Measurements from ENCODE around the gene RPTOR.

The RPTOR gene

DNA sequence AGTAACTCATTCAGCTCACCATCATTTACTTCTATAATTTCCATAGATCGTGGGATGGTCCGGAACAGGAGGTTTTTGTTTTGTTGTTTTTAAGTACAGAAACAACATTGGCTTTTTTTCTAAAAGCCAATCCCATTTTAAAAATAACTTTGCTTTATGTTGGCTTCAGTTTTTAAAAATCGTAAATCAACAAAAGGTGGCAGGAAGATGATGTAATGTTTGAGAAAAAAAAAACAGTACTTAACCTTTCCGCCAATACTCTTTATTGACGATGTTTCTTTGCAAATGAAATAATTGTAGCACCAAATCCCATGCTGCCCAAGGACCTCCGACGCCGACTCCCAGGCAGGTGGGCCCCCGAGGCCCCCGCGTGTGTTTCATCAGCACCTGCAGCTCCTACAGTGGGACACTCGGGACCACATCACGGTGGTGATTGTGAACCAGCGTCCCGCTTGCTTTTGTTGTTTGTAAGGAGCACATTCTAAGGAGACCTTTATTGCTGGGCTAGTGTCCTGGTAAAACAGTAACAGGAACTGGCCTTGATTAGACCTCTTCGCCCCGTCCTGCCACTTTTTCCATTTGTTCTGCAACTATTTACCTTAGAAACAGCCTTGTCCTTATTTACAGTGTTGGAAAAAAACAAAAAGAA is 306.8 kb downstream of the RPTOR start:
- no peak for DNase-seq (ENCODE audit: low read depth)

- no peak for DNase-seq (ENCODE audit: low read depth)
Observed at GRCh38 chr17:80852476-80853015, 307.9 kb downstream of the RPTOR start.

DNA sequence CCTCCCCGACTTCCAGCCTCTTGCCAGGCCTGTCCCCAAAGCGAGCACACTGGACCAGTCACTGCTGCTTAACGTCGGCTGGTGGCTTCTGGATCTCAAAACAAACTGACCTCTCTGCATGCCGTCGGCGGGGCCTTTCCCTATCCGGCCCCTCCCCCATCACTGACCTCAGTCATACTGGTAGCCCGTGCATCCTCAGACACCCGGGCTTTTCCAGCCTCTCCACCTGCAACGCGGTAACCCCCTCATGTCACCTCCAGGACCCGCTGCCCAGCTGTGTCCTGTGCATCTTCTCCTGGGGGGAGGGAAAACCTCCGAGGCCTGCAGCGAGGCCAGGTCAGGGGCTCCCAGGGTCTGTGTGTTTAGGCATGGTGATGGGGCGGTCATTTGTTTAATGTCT is 308.4 kb downstream of the RPTOR start:
- no peak for DNase-seq (ENCODE audit: low read depth)

GRCh38 chr17:80854220-80854619 is 309.6 kb downstream of the RPTOR start:
- no peak for DNase-seq (ENCODE audit: low read depth)

DNA sequence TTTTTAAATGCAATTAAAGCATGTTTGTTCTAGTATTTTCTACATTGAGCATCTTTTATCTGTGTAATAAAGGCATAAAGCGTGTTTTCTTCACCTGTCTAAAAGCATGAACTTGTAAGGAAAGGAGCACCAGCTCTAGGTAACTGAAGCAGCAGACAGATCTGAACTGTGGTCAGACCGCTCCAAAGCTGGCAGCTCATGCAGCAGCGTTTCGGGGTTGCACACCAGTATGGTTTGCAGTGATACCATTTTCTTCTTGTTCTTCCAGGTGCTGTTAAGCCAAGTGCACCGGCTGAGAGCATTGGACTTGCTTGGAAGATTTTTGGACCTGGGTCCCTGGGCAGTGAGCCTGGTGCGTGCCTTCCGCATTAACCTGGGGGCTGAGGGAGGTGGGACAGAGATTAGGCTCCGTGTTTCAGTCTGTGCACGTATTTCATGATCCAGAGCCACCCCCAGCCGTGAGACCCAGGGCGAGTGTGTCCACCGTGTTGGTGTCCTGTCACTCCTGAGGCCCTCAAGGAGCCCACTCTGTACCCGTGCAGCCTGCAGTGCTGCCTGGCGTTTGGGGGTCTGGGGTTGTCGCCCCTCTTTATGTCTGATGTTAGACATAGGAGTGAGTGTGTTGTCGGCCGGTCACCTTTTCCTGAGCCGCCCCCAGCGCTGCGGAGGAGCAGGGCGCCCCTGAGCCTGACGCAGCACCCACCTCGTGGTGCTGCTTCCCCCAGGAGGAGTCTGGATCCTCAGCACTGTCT is 310.7 kb downstream of the RPTOR start:
- no peak for DNase-seq (ENCODE audit: low read depth)

GRCh38 chr17:80855948-80856862 is 311.6 kb downstream of the RPTOR start:
- DNase-seq (ENCODE audit: low read depth): no peak

DNA sequence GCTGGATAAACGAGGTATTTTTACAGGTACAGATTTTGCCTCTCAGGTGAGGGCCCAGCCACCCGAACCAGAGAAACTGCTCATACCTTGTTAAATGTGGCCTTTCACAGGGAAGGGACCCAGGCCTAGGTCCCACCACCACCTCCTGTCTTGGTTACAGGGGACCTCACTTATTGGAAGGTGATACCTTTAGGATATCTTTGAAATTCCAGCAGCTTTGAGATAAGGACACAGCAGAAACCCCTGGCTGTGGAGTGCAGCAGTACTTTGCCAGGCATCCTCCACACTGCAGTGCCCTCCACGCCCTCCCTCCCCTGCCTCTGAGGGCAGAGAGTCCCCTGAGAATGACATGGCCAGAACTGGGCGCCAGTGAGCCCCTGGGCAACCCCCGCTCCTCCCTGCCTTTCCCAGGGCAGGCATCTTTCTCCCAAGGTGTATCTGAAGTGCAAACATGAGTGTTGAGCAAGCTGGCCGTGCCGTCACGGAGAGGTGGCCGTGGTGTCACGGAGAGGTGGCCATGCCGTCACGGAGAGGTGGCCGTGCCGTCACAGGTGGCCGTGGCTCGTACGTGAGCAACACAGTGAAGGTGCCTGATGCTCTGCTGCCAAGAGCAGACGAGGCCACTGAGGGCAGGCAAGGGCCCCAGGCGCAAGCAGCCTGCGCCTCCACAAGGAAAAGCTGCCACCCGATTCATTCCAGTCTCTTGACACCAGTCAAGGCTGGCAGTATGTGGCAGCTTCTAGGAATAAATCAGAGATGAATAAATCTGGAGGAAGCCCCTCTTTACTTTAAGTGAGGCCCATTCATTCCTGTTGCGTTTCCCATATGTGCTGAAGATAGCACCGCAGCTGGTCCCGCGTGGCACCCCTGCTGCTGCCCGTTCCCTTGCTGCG is 312.5 kb downstream of the RPTOR start:
- no peak for DNase-seq (ENCODE audit: low read depth)

GRCh38 chr17:80857756-80858171 is 313.1 kb downstream of the RPTOR start:
- DNase-seq (ENCODE audit: low read depth): no peak

DNA sequence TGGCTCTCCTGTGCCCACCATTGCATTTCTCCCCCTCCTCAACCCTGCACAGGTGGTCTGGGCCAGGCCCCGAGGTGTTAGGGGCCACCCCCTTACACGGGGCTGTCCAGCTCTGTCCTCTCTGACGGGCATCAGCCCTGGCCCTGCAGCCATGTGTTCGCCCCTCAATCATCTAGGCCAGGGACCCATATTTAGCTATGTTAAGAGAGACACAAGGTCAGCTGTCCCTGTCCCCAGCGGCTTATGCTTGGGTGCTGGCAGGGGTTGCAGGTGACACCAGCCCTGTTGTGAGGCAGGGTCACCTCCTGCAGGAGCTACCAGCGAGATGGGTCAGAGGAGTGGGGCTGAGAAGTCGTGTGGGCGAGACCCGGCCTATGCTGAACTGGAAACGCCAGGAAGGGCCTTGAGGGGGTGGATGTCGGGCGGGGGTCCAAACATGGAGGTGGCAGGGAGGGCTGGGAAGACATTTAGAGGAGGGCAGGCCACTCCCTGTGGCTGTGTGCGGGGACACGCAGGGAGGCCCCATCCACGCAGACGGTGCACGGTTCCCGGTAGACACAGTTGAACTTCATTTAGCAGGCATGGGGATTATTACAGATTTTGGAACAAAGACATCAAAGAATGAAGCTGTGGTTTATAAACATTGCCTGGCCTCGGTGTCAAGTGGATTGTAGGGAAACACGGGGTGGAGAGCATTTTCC is 313.8 kb downstream of the RPTOR start:
- DNase-seq (ENCODE audit: low read depth): no peak

DNA sequence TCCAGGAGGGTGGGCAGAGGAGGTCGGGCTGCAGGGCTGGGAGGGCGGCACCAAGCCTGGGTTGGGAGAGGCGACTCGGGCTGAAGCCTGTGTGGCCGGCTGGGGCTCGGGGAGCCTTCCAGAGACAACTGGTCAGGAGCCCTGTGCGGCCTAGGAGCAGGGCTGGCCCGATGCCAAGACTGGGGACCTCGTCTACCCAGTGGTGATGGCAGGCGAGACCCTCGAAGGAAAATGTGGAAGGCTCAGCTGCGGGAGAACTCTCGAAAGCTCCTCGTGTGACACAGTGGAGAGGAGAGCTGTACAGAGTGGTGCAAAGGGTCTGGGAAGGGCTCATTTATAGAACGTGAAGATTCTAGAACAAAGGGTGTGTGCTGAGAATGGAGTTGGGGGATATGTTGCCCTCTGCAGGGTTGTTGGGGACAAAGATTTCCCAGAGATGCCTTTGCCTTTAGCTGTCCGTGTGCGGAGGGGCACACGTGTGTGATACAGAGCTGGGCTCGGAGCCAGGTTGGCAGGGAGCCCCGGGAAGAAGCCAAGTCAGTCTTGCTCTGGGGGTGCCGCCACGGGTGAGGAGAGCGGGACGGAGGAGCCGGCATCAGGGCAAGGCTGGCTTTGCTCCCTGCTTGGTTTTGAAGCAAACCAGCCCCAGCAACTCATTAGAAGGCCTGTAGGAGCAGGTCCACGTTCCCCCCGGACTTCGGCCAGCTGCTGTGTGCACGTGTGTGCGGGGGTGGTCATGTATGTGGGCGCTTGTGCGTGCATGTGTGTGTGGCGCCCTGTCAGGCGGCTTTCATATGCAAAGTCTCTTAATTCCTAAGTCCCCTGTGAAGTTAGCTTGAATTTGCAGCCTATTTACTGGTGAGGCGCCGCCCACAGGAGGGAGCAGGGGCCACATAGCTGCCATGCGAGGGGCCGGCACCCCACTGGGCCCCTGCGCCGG is 314.6 kb downstream of the RPTOR start:
- DNase-seq (ENCODE audit: low read depth): no peak

- no peak for DNase-seq (ENCODE audit: low read depth)
Observed at GRCh38 chr17:80860101-80860671, 315.5 kb downstream of the RPTOR start.

DNA sequence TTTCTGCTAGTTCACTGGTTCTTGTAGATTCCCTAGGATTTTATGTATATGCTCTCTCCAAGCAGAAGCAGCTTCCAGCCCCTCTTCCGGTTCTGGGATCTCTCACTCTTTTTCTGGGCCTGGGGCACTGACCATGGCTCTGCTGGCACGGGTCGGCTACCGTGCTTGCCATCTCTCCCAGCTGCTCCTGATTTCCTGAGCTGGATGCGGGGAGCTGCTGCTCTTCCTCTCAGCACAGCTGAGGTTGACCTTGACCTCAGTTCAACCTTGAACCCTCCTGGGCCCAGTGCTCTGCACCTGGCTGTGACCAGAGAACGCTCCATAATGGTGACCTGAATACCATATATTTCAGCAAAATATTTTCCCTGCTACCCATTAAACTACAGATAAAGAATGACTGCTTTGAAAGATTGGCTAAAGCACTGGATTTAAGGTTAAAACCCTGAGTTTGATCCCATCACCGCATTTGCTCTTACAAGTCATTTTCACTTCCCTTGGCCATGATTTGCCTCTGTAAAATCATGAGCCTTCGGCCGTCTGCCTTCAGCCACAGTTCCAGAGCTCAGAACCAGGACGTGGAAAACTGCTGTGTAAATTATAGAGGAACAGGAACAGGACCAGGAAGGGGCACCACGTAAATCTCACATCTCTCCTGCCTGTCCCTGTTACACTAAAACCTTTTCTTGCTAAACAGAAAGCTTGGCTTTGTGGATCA is 316.2 kb downstream of the RPTOR start:
- no peak for DNase-seq (ENCODE audit: low read depth)

DNA sequence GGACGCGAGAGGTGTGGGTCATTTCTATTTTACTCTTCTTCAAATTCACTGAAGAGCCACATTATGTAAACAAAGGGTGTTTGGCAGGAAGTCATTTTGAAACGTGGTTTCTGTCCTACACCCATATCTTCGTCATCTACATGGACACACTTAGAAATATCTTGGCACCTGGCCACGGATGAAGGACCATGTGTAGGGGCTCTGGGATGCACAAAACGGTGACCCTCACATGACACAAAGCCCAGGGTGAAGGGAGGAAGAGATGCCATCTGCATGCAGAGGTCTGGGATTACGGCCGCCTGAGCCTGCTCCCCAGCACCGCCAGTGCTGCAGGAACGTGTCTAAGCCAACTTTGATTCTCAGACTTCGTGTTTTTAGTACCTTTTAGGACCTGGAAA is 316.8 kb downstream of the RPTOR start:
- no peak for DNase-seq (ENCODE audit: low read depth)

DNA sequence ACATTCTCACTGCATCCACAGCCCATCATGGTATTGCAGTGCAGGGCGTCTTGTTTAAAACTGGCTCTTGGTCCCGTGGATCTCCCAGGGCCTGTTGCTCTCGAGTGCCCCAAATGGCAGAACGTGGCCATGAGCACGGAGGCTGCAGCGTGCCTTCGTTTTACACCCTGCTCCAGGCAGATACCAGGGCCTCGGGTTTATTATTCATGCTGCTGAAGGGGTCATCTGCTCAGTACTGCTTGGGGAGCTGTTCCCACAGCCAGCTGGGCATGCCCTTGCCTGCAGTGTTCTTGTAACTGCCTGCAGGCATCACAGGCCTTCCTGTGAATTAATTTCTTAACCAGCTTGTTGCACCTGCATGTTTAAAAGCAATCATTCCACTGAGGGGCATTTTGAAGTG is 317.3 kb downstream of the RPTOR start:
- DNase-seq (ENCODE audit: low read depth): no peak

DNA sequence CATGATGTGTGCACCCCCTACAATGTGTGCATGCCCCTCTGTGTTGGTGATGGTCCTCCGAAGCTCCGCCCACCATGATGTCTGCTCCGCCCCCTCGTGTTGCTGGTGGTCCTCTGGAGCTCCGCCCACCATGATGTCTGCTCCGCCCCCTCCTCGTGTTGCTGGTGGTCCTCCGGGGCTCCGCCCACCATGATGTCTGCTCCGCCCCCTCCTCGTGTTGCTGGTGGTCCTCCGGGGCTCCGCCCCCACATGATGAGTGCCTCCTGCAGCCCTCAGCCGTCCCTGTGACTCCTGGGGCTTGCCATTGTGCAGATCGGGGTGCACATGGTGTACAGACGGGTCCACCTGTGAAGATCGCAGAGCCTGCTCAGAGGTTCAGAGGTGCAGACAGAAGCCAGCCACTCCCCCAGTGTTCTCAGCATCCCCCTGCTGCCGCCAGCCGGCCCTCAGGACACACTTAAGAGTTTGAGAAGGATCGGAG is 317.9 kb downstream of the RPTOR start:
- no peak for DNase-seq (ENCODE audit: low read depth)

DNA sequence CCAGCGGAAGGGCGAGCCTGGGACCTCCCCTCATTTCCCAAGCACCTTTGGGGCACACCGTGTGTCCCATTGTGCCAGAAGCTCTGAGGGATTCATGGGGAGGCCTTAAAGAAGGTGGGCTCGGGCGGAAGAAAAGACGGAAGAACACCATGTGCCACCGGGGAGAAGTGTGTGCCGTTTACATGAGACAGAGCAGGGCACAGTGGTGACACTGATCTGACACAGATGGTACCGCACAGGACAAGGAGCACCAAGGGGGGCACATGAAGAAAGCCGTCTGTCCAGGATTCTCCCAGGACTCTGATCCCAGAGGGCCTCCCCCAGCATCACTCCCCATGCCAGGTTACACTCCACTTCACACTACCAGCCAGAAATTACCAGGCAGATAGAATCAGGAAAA is 318.3 kb downstream of the RPTOR start:
- no peak for DNase-seq (ENCODE audit: low read depth)

DNA sequence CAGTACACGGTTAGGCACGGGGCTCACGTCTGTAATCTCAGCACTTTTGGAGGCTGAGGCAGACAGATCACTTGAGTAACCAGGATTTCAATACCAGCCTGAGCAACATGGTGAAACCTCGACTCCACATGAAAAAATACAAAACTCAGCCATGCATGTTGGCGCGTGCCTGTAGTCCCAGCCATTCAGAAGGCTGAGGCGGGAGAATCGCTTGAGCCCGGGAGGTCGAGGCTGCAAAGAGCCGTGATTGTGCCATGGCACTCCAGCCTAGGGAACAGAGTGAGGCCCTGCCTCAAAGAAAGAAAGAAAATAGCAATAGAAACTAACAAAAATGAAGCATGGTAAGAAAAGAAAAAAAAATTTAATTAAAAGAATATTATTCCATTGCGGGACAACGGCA is 319.0 kb downstream of the RPTOR start:
- DNase-seq (ENCODE audit: low read depth): no peak

DNA sequence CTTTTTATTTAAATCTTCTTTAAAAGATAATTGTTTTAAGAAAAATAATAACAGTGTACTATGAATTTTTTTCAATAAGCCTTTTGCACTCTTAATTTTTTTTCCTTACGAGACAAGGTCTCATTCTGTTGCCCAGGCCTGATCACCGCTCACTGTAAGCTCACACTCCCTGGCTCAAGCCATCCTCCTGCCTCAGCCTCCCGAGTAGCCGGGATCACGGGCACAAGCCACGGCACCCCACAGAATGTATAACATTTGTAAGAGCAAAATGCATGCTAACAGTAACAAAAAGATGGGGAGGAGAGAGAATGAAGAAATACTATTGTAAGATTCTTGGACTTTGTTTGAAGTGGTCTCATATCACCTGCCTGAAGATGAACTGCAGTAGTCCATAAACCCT is 320.1 kb downstream of the RPTOR start:
- DNase-seq (ENCODE audit: low read depth): no peak
